SU-DHL-6 (cell line): ENCODE results near the gene DLL1.

ENCODE experiments used
- H2AFZ ChIP-seq: fragments of 200-600 bp; sonication (generic); 2 replicates; pipeline ENCODE4 v1.6.1; 2014; ENCODE audit warnings: low read depth, mild to moderate bottlenecking, moderate library complexity, mixed read lengths, antibody characterized with exemption, low read length; ENCODE audit not compliant: severe bottlenecking
- H3F3A ChIP-seq: fragments of 200-600 bp; shearing (Covaris generic); 2 replicates; pipeline ENCODE4 v1.6.0; 2016; ENCODE audit warnings: antibody characterized with exemption, mild to moderate bottlenecking; ENCODE audit not compliant: insufficient read depth
- H3K27ac ChIP-seq: fragments of 200-600 bp; sonication (generic); 2 replicates; pipeline ENCODE4 v1.5.1; 2016; ENCODE audit warnings: low read depth, mild to moderate bottlenecking, low read length, moderate library complexity, mixed read lengths
- H3K27me3 ChIP-seq: fragments of 200-600 bp; sonication (generic), shearing (Covaris generic); 2 replicates; pipeline ENCODE4 v1.6.0; 2014; ENCODE audit warnings: mild to moderate bottlenecking, low read length
- H3K36me3 ChIP-seq: fragments of 200-600 bp; sonication (generic); 2 replicates; pipeline ENCODE4 v1.6.1; 2014; ENCODE audit warnings: mild to moderate bottlenecking, low read length, mixed read lengths
- H3K4me2 ChIP-seq: fragments of 300-600, 200-600 bp; shearing (Covaris generic), sonication (generic); 2 replicates; pipeline ENCODE4 v1.6.0; 2014; ENCODE audit warnings: low read length, low read depth, mild to moderate bottlenecking; ENCODE audit not compliant: poor library complexity, severe bottlenecking
- H3K4me3 ChIP-seq: fragments of 200-600 bp; sonication (generic); 2 replicates; pipeline ENCODE4 v1.5.1; 2014; ENCODE audit warnings: antibody characterized with exemption, low read length, mild to moderate bottlenecking, mixed read lengths; ENCODE audit not compliant: insufficient read depth, poor library complexity, severe bottlenecking
- H3K79me2 ChIP-seq: fragments of 200-600 bp; sonication (generic); 2 replicates; pipeline ENCODE4 v1.6.1; 2014; ENCODE audit warnings: mild to moderate bottlenecking, low read length, moderate library complexity; ENCODE audit not compliant: insufficient read depth
- H3K9ac ChIP-seq: fragments of 200-600 bp; sonication (generic); 2 replicates; pipeline ENCODE4 v1.7.0; 2014; ENCODE audit warnings: mild to moderate bottlenecking, low read length
- H3K9me2 ChIP-seq: fragments of 200-600 bp; sonication (generic); replicated peaks from 2 replicates; pipeline ENCODE4 v1.6.1; 2014; ENCODE audit warnings: low read length; ENCODE audit not compliant: insufficient read depth
- H3K9me3 ChIP-seq: fragments of 200-600 bp; sonication (generic); 2 replicates; pipeline ENCODE4 v1.6.1; 2014; ENCODE audit warnings: low read length, mixed read lengths; ENCODE audit not compliant: insufficient read depth
- H4K20me1 ChIP-seq: fragments of 200-600 bp; sonication (generic); 2 replicates; pipeline ENCODE4 v1.6.1; 2014; ENCODE audit warnings: low read depth, mild to moderate bottlenecking, antibody characterized with exemption, low read length, moderate library complexity, mixed read lengths
- EZH2phosphoT487 ChIP-seq: fragments of 200-600 bp; sonication (generic), shearing (Covaris generic); conservative IDR thresholded peaks from 2 replicates; pipeline ENCODE4 v1.6.1; 2018; ENCODE audit warnings: mild to moderate bottlenecking, antibody characterized with exemption, low read length, moderate library complexity, mixed read lengths
- TF ChIP-seq, protein P1 (sequence below): fragments of 200-600 bp; sonication (generic); IDR thresholded peaks from one replicate; pipeline ENCODE4 v1.5.1; 2017; ENCODE audit warnings: antibody characterized with exemption, mild to moderate bottlenecking, low read length, moderate library complexity; ENCODE audit not compliant: insufficient read depth, poor library complexity, severe bottlenecking

DLL1 gene

DNA sequence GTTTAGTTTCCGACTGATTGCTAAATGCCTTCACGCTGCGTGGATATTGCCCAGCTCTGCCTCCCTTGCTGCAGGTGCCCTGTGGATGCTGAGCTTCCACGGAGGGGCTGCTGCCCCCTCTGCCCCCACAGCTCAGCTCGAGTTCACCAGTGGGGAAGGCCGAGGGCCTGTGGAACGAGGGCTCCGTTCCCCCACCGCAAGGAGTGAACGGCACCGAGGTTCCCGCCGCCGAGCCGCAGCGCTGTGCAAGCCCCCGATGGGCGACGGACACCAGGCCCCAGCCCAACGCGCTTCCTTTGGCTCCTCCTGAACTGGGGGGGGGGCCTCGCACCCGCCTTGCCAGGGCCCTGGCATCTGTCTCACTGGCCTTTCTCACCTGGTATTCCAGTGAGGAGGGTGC lies 17.7 kb downstream of the DLL1 start:
- no peaks in the 10 kb centered on the region for H3K9me3 ChIP-seq
- H2AFZ ChIP-seq = no peak overlapping the region
- no peaks in the 10 kb centered on the region for H3K27me3 ChIP-seq
- H4K20me1 ChIP-seq = no peaks in the 10 kb centered on the region
- no peaks in the 10 kb centered on the region for H3F3A ChIP-seq
- H3K9me2 ChIP-seq = no peaks in the 10 kb centered on the region
- H3K36me3 ChIP-seq = no peaks in the 10 kb centered on the region
- H3K4me2 ChIP-seq = no peak overlapping the region
- H3K27ac ChIP-seq = no peak overlapping the region
- no peak overlapping the region for H3K9ac ChIP-seq
- TF ChIP-seq, protein P1, sequence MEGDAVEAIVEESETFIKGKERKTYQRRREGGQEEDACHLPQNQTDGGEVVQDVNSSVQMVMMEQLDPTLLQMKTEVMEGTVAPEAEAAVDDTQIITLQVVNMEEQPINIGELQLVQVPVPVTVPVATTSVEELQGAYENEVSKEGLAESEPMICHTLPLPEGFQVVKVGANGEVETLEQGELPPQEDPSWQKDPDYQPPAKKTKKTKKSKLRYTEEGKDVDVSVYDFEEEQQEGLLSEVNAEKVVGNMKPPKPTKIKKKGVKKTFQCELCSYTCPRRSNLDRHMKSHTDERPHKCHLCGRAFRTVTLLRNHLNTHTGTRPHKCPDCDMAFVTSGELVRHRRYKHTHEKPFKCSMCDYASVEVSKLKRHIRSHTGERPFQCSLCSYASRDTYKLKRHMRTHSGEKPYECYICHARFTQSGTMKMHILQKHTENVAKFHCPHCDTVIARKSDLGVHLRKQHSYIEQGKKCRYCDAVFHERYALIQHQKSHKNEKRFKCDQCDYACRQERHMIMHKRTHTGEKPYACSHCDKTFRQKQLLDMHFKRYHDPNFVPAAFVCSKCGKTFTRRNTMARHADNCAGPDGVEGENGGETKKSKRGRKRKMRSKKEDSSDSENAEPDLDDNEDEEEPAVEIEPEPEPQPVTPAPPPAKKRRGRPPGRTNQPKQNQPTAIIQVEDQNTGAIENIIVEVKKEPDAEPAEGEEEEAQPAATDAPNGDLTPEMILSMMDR = no peak
- no peak for TF ChIP-seq EZH2phosphoT487
- no peaks in the 10 kb centered on the region for H3K79me2 ChIP-seq
- no peak overlapping the region for H3K4me3 ChIP-seq

DNA sequence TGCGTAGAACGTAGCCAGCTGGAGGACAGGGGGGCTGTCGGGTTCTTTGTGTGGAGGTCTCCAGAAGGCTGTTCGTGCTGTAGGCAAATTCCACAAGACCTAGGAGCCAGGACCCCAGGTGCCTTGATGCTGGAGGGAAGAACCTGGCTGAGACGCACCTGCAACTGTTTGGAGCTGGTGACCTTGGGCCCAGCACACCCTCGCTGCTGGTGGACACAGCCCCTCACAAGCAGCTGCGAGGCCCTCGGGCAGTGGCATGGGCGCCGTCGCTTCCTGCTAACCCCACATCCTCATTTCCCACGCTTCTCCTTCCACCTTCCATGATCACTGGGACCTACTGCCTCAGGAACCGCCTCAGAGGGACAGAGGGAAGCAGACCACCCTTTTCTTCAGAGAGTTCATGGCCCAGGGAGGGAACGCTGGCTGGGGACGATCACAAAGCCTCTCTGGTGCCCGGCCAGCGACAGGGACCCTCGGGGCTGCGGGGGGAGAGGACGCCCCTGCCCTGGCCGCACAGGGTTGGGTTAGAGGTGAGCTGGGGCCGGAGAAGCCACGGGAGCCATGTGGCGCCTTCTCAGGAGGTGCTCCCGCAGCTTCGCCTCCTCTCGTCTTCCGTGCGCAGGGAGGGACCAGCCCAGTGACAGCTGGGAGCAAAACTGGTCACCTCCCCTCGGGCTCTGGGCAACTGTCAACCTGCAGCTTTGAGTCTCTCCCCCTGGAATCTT lies 18.4 kb downstream of the DLL1 start:
- Histone ChIP-seq H3K27me3 (no peaks in the 10 kb centered on the region), H3K4me2 (no peak overlapping the region), H3K36me3 (no peaks in the 10 kb centered on the region), H4K20me1 (no peaks in the 10 kb centered on the region), H3F3A (no peaks in the 10 kb centered on the region), H3K4me3 (no peak overlapping the region), H3K27ac (no peak overlapping the region), H2AFZ (no peak overlapping the region), H3K9me2 (no peaks in the 10 kb centered on the region), H3K9me3 (no peaks in the 10 kb centered on the region), H3K79me2 (no peaks in the 10 kb centered on the region), H3K9ac (no peak overlapping the region)
- TF ChIP-seq EZH2phosphoT487 = no peak

DNA sequence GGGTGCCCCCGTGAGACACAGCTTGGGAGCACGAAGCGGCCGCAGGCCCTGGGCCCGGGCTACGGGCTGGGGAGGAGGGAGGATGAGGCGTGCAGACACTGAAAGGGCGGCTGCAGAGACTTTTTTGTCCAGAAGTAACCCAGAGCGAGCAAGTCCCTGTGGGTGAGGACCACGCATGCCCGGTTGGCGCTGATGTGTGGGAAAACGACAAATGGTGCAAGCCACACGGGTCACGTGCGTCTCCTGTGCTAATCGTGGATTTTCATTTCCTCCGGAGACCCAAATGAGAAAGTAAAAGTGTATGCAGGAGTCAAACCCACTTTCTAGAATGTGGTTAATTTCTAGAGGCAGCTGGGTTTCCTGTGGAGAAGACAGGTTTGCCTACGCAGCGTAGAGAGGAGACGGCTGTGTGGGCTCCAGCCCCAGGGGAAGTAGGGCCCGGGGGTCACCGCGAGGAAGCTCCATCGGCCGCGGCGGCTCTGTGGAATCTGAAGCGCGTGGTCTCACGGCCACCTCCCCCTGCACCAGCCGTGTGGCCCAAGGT lies 19.0 kb downstream of the DLL1 start:
- TF ChIP-seq, protein P1 = no peak
- TF ChIP-seq EZH2phosphoT487 = no peak
- Histone ChIP-seq H3K27ac (no peak overlapping the region), H3K36me3 (no peaks in the 10 kb centered on the region), H2AFZ (no peak overlapping the region), H3K9ac (no peak overlapping the region), H3K9me2 (no peaks in the 10 kb centered on the region), H3K79me2 (no peaks in the 10 kb centered on the region), H3K4me2 (no peak overlapping the region), H4K20me1 (no peaks in the 10 kb centered on the region), H3K9me3 (no peaks in the 10 kb centered on the region), H3K27me3 (no peaks in the 10 kb centered on the region), H3K4me3 (no peak overlapping the region), H3F3A (no peaks in the 10 kb centered on the region)

DNA sequence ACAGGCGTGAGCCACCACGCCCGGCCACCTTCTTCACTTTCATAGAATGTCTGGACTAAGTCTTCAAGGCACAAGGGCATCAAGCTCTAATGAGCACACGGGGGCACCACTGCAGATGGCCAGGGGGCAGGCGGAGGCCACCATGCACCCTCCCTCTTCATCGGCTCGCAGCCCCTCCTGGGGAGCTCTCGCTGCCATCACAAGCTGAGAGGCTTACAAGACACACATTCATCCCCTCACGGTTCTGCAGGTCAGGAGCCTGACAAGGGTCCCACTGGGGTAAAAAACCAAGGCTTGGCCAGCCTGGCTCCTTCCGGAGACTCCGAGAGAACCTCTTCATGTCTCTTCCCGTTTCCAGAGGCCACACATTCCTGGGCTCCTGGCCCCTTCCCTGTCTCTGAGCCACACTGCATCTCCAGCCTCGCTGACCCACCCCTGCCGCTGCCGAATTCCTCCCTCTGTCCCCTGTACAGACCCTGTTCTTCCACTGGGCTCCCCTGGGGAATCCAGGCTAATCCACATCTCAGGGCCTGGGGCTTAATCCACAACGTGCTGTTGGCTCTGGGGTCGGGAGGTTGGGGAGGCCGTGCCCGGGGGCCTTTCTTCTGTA lies 19.8 kb downstream of the DLL1 start:
- Histone ChIP-seq H3K9me2 (no peaks in the 10 kb centered on the region), H3F3A (no peaks in the 10 kb centered on the region), H3K9me3 (no peaks in the 10 kb centered on the region), H3K4me3 (no peak overlapping the region), H3K9ac (no peak overlapping the region), H4K20me1 (no peaks in the 10 kb centered on the region), H3K36me3 (no peaks in the 10 kb centered on the region), H3K79me2 (no peaks in the 10 kb centered on the region), H3K4me2 (no peak overlapping the region), H3K27me3 (no peaks in the 10 kb centered on the region), H2AFZ (no peak overlapping the region), H3K27ac (no peak overlapping the region)
- TF ChIP-seq EZH2phosphoT487 = no peak
